ENCODE measurements around the gene TTLL9. TPM values are rescaled to one million over a fixed set of nuclear protein-coding genes. Genes with fewer than 3 reads are reported as not detected.

Gene TTLL9
- total and polyA plus RNA-seq, 2 of the 13 experiments (the other 11 are each of a cell fraction or from before 2014, with no cell fraction given) = not detected

DNA sequence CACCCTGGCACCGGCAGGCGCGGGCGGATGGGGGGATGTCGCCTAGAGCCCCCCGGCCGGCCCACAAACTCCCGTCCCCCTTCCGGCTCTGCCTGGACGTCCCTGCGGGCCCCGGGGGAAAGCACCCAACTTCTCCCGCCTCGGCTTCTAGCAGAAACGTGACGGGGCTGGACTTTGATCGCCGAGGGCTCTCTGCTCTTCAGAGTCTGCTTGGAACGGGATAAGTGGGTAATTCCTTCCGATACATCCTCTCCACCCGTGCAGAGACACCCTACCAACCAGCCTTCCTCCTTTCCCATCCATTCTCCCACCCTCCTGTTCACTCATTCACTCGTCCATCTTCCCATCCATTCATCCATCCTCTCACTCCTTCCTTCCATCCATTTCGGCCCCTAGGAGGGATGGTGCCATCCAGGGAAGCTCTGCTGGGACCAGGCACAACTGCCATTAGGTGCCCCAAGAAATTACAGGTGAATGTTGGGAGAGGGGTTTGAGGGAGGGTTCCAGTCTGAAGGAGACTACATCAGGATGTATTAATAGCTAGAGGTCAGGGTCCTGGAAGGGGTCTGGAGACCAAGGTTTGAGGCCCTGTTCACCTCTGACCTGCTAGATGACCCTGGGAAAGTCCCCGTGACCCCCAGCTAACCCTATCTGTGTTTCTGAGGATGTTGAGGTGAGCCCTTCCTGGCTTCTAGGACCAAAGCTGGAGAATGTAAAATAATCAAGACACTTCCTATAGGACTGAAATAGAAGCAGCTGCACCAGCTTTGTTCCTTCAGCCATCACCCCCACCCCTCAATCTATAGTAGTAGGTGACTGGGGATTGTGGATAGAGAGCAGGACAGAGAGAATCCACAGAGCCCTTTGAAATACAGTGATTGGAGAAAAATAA is 538 bp downstream of the TTLL9 start (continued):
- TF ChIP-seq, protein P1, sequence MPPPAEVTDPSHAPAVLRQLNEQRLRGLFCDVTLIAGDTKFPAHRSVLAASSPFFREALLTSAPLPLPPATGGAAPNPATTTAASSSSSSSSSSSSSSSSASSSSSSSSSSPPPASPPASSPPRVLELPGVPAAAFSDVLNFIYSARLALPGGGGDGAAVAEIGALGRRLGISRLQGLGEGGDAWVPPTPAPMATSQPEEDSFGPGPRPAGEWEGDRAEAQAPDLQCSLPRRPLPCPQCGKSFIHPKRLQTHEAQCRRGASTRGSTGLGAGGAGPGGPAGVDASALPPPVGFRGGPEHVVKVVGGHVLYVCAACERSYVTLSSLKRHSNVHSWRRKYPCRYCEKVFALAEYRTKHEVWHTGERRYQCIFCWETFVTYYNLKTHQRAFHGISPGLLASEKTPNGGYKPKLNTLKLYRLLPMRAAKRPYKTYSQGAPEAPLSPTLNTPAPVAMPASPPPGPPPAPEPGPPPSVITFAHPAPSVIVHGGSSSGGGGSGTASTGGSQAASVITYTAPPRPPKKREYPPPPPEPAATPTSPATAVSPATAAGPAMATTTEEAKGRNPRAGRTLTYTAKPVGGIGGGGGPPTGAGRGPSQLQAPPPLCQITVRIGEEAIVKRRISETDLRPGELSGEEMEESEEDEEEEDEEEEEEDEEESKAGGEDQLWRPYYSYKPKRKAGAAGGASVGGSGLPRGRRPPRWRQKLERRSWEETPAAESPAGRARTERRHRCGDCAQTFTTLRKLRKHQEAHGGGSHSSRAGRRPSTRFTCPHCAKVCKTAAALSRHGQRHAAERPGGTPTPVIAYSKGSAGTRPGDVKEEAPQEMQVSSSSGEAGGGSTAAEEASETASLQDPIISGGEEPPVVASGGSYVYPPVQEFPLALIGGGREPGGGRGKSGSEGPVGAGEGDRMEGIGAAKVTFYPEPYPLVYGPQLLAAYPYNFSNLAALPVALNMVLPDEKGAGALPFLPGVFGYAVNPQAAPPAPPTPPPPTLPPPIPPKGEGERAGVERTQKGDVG (CRISPR knock-in tag; IDR thresholded peaks at IDR 0.05; ENCODE audit: borderline replicate concordance) = no peak
- TF ChIP-seq, protein P2, sequence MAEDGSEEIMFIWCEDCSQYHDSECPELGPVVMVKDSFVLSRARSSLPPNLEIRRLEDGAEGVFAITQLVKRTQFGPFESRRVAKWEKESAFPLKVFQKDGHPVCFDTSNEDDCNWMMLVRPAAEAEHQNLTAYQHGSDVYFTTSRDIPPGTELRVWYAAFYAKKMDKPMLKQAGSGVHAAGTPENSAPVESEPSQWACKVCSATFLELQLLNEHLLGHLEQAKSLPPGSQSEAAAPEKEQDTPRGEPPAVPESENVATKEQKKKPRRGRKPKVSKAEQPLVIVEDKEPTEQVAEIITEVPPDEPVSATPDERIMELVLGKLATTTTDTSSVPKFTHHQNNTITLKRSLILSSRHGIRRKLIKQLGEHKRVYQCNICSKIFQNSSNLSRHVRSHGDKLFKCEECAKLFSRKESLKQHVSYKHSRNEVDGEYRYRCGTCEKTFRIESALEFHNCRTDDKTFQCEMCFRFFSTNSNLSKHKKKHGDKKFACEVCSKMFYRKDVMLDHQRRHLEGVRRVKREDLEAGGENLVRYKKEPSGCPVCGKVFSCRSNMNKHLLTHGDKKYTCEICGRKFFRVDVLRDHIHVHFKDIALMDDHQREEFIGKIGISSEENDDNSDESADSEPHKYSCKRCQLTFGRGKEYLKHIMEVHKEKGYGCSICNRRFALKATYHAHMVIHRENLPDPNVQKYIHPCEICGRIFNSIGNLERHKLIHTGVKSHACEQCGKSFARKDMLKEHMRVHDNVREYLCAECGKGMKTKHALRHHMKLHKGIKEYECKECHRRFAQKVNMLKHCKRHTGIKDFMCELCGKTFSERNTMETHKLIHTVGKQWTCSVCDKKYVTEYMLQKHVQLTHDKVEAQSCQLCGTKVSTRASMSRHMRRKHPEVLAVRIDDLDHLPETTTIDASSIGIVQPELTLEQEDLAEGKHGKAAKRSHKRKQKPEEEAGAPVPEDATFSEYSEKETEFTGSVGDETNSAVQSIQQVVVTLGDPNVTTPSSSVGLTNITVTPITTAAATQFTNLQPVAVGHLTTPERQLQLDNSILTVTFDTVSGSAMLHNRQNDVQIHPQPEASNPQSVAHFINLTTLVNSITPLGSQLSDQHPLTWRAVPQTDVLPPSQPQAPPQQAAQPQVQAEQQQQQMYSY (CRISPR knock-in tag; IDR thresholded peaks at IDR 0.05) = no peak
- no peak for TF ChIP-seq U2AF2 (IDR thresholded peaks at IDR 0.05; ENCODE audit: low read depth, low read length)
- TF ChIP-seq, protein P3, sequence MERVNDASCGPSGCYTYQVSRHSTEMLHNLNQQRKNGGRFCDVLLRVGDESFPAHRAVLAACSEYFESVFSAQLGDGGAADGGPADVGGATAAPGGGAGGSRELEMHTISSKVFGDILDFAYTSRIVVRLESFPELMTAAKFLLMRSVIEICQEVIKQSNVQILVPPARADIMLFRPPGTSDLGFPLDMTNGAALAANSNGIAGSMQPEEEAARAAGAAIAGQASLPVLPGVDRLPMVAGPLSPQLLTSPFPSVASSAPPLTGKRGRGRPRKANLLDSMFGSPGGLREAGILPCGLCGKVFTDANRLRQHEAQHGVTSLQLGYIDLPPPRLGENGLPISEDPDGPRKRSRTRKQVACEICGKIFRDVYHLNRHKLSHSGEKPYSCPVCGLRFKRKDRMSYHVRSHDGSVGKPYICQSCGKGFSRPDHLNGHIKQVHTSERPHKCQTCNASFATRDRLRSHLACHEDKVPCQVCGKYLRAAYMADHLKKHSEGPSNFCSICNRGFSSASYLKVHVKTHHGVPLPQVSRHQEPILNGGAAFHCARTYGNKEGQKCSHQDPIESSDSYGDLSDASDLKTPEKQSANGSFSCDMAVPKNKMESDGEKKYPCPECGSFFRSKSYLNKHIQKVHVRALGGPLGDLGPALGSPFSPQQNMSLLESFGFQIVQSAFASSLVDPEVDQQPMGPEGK (CRISPR knock-in tag; IDR thresholded peaks at IDR 0.05) = peak; percentile 12
- peak; percentile 28; the same call in 1 of the 2 replicates for TF ChIP-seq ZNF333 (CRISPR knock-in tag; IDR thresholded peaks at IDR 0.05; ENCODE audit: borderline replicate concordance)
- TF ChIP-seq, protein P4, sequence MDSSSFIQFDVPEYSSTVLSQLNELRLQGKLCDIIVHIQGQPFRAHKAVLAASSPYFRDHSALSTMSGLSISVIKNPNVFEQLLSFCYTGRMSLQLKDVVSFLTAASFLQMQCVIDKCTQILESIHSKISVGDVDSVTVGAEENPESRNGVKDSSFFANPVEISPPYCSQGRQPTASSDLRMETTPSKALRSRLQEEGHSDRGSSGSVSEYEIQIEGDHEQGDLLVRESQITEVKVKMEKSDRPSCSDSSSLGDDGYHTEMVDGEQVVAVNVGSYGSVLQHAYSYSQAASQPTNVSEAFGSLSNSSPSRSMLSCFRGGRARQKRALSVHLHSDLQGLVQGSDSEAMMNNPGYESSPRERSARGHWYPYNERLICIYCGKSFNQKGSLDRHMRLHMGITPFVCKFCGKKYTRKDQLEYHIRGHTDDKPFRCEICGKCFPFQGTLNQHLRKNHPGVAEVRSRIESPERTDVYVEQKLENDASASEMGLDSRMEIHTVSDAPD (CRISPR knock-in tag; IDR thresholded peaks at IDR 0.05) = no peak
- no peak for TF ChIP-seq ZNF605 (CRISPR knock-in tag; IDR thresholded peaks at IDR 0.05)
- TF ChIP-seq, protein P5, sequence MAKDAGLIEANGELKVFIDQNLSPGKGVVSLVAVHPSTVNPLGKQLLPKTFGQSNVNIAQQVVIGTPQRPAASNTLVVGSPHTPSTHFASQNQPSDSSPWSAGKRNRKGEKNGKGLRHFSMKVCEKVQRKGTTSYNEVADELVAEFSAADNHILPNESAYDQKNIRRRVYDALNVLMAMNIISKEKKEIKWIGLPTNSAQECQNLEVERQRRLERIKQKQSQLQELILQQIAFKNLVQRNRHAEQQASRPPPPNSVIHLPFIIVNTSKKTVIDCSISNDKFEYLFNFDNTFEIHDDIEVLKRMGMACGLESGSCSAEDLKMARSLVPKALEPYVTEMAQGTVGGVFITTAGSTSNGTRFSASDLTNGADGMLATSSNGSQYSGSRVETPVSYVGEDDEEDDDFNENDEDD (CRISPR knock-in tag; IDR thresholded peaks at IDR 0.05; ENCODE audit: borderline replicate concordance) = 0 out of 2 replicates have a peak, but pooled peaks have one; percentile 28
- TF ChIP-seq ZNF773 (CRISPR knock-in tag; IDR thresholded peaks at IDR 0.05; ENCODE audit: borderline replicate concordance) = no peak
- TF ChIP-seq SOX6 (IDR thresholded peaks at IDR 0.05) = no peak
- TF ChIP-seq SOX6 (CRISPR knock-in tag; IDR thresholded peaks at IDR 0.05) = 0 out of 2 replicates have a peak, but pooled peaks have one; percentile 20
- TF ChIP-seq SSRP1 (CRISPR knock-in tag; IDR thresholded peaks at IDR 0.05) = no peak
- TF ChIP-seq CEBPB (IDR thresholded peaks at IDR 0.05; ENCODE audit: borderline replicate concordance, low read depth, low read length) = no peak

All from HepG2 (cell line).